GM23338 (cell line): ENCODE data around the gene RIPK4. TPM values are rescaled to one million over a fixed set of nuclear protein-coding genes. Genes with fewer than 3 reads are reported as not detected.

Experiments
- ATAC-seq: fragments of 200-7000 bp; cut with Tn5 transposase; 3 replicates; pipeline ENCODE4 v1.9.1; 2020
- DNase-seq: peaks from one replicate; pipeline ENCODE4 v3.0.0-alpha.2; 2015; ENCODE audit warnings: low spot score
- H2AFZ ChIP-seq: fragments of 200-600 bp; sonication (generic); 2 replicates; pipeline ENCODE4 v1.8.0; 2016; ENCODE audit warnings: antibody characterized with exemption, mild to moderate bottlenecking, moderate library complexity
- H3F3A ChIP-seq: fragments of 200-600 bp; sonication (generic); replicated peaks from 2 replicates; pipeline ENCODE4 v1.8.0; 2017; ENCODE audit warnings: antibody characterized with exemption, mixed run types, low read depth
- H3K27ac ChIP-seq: fragments of 200-600 bp; sonication (generic); 2 replicates; pipeline ENCODE4 v1.6.1; 2016; ENCODE audit warnings: low read depth
- H3K27me3 ChIP-seq: fragments of 200-600 bp; sonication (generic); 2 replicates; pipeline ENCODE4 v1.8.0; 2016; ENCODE audit warnings: mild to moderate bottlenecking, mixed run types, moderate library complexity; ENCODE audit not compliant: insufficient read depth
- H3K36me3 ChIP-seq: fragments of 200-600 bp; sonication (generic); 2 replicates; pipeline ENCODE4 v1.8.0; 2016; ENCODE audit warnings: mild to moderate bottlenecking; ENCODE audit not compliant: insufficient read depth
- H3K4me1 ChIP-seq: fragments of 200-600 bp; sonication (generic); 2 replicates; pipeline ENCODE4 v1.8.0; 2016; ENCODE audit warnings: mild to moderate bottlenecking, moderate library complexity; ENCODE audit not compliant: insufficient read depth
- H3K4me2 ChIP-seq: fragments of 200-600 bp; sonication (generic); 2 replicates; pipeline ENCODE4 v1.7.1; 2017; ENCODE audit warnings: mixed run types
- H3K4me3 ChIP-seq: fragments of 200-600 bp; sonication (generic); 2 replicates; pipeline ENCODE4 v1.6.1; 2016; ENCODE audit warnings: mixed run types
- H3K79me2 ChIP-seq: fragments of 200-600 bp; sonication (generic); replicated peaks from 2 replicates; pipeline ENCODE4 v1.8.0; 2017; ENCODE audit warnings: mild to moderate bottlenecking; ENCODE audit not compliant: insufficient read depth
- H3K9me2 ChIP-seq: fragments of 200-600 bp; sonication (generic); 2 replicates; pipeline ENCODE4 v1.8.0; 2017; ENCODE audit not compliant: insufficient read depth
- H4K20me1 ChIP-seq: fragments of 200-600 bp; sonication (generic); replicated peaks from 2 replicates; pipeline ENCODE4 v1.8.0; 2017; ENCODE audit warnings: mild to moderate bottlenecking; ENCODE audit not compliant: insufficient read depth
- H3K27ac Mint-ChIP-seq: 2 replicates; pipeline ENCODE4 v1.8.0; 2020; ENCODE audit warnings: inconsistent platforms, mild to moderate bottlenecking, moderate library complexity, mixed read lengths
- H3K27me3 Mint-ChIP-seq: 3 replicates; pipeline ENCODE4 v1.8.0; 2022; ENCODE audit warnings: low read depth, mild to moderate bottlenecking, moderate library complexity, mixed read lengths, inconsistent platforms; ENCODE audit not compliant: insufficient read depth, poor library complexity
- H3K36me3 Mint-ChIP-seq: 3 replicates; pipeline ENCODE4 v1.8.0; 2021; ENCODE audit warnings: low read depth, mild to moderate bottlenecking, inconsistent platforms, moderate library complexity, mixed read lengths
- H3K4me1 Mint-ChIP-seq: 3 replicates; pipeline ENCODE4 v1.8.0; 2020; ENCODE audit warnings: mild to moderate bottlenecking, inconsistent platforms, mixed read lengths
- H3K4me3 Mint-ChIP-seq: 3 replicates; pipeline ENCODE4 v1.8.0; 2021; ENCODE audit warnings: moderate library complexity, mild to moderate bottlenecking, inconsistent platforms, mixed read lengths
- H3K9me3 Mint-ChIP-seq: 3 replicates; pipeline ENCODE4 v1.8.0; 2020; ENCODE audit warnings: moderate library complexity, mild to moderate bottlenecking, inconsistent platforms, mixed read lengths
- CREB1 ChIP-seq: fragments of 250-450 bp; sonication (Bioruptor Pico); IDR thresholded peaks from 2 replicates; pipeline ENCODE4 v1.5.0; 2020; ENCODE audit warnings: low read depth, mild to moderate bottlenecking, moderate library complexity
- CTCF ChIP-seq, 2 experiments: fragments of 200-600 bp in 1 of 2; sonication (generic) in 1 of 2; conservative IDR thresholded peaks; 2 replicates each; pipeline versions ENCODE4 v1.5.1 to v1.6.1; 2016 to 2017; ENCODE audit warnings: antibody characterized with exemption in 2 of 2, low read depth in 2 of 2, mild to moderate bottlenecking in 2 of 2, moderate library complexity in 1 of 2
- ETS1 ChIP-seq: IDR thresholded peaks from 2 replicates; pipeline ENCODE4 v1.6.1; 2016; ENCODE audit warnings: antibody characterized with exemption
- EZH2 ChIP-seq: fragments of 200-600 bp; sonication (generic); IDR thresholded peaks from one replicate; pipeline ENCODE4 v1.8.0; 2017; ENCODE audit warnings: antibody characterized with exemption, mild to moderate bottlenecking, low read depth; ENCODE audit not compliant: unreplicated experiment
- EZH2phosphoT487 ChIP-seq: fragments of 200-600 bp; sonication (generic); IDR thresholded peaks from one replicate; pipeline ENCODE4 v1.8.1; 2018; ENCODE audit warnings: antibody characterized with exemption; ENCODE audit not compliant: unreplicated experiment
- JUNB ChIP-seq: IDR thresholded peaks from one replicate; pipeline ENCODE4 v1.6.1; 2016; ENCODE audit warnings: antibody characterized with exemption; ENCODE audit not compliant: unreplicated experiment
- NANOG ChIP-seq: IDR thresholded peaks from 2 replicates; pipeline ENCODE4 v1.6.1; 2016; ENCODE audit warnings: antibody characterized with exemption, borderline replicate concordance
- POLR2AphosphoS5 ChIP-seq: IDR thresholded peaks from 2 replicates; pipeline ENCODE4 v1.6.1; 2016; ENCODE audit warnings: antibody characterized with exemption, low read depth
- REST ChIP-seq: IDR thresholded peaks from one replicate; pipeline ENCODE4 v1.6.1; 2018; ENCODE audit warnings: antibody characterized with exemption; ENCODE audit not compliant: unreplicated experiment
- STAT1 ChIP-seq: IDR thresholded peaks from one replicate; pipeline ENCODE4 v1.6.1; 2016; ENCODE audit warnings: antibody characterized with exemption; ENCODE audit not compliant: unreplicated experiment
- ZNF114 ChIP-seq: fragments of 250-450 bp; sonication (Bioruptor Pico); IDR thresholded peaks from 2 replicates; pipeline ENCODE4 v1.5.0; 2020; ENCODE audit warnings: mild to moderate bottlenecking, moderate library complexity
- ZNF331 ChIP-seq: fragments of 250-450 bp; sonication (Bioruptor Pico); IDR thresholded peaks from 2 replicates; pipeline ENCODE4 v1.5.0; 2020; ENCODE audit warnings: low read depth, mild to moderate bottlenecking, moderate library complexity
- ZNF462 ChIP-seq: fragments of 250-450 bp; sonication (Bioruptor Pico); IDR thresholded peaks from 2 replicates; pipeline ENCODE4 v1.5.0; 2020; ENCODE audit warnings: mild to moderate bottlenecking, moderate library complexity
- polyA plus RNA-seq: library from polyadenylated mRNA; unstranded; fragments of >200 nt; fragmentation: Nextera tagmentation; extraction: Ambion mirVana; gene quantifications from 2 replicates; pipeline ENCODE4 v1.2.1, GENCODE V29; 2016
- total RNA-seq: library from RNA; depleted of rRNA; stranded (reverse); fragments of >200 nt; shearing (Covaris generic); gene quantifications from 2 replicates; pipeline ENCODE4 v1.2.3, GENCODE V29; 2014

The RIPK4 gene
- total and polyA plus RNA-seq, 2 experiments from 2014 or later, result 2.5 to 9.9 TPM

- H3K36me3 Mint-ChIP-seq, result peaks cover 28% of the 10 kb centered on the region
- H3K4me3 ChIP-seq, result no peak overlapping the region
- H3K9me2 ChIP-seq, result no peaks in the 10 kb centered on the region
- H3K36me3 ChIP-seq, result no peaks in the 10 kb centered on the region
- peaks cover 8% of the 10 kb centered on the region; the same call in 2 of the 3 replicates for H3K4me1 Mint-ChIP-seq
- H2AFZ ChIP-seq, result no peak overlapping the region
- peaks cover 6% of the 10 kb centered on the region; the same call in 1 of the 2 replicates for H3K4me1 ChIP-seq
- no peak overlapping the region for H3K27ac Mint-ChIP-seq
- no peaks in the 10 kb centered on the region for H3K9me3 Mint-ChIP-seq
- H3K4me2 ChIP-seq, result no peak overlapping the region
- H3K27ac ChIP-seq, result no peak overlapping the region
- ATAC-seq (no peak), DNase-seq (no peak)
- peaks cover 9% of the 10 kb centered on the region for H3K27me3 Mint-ChIP-seq
- no peaks in the 10 kb centered on the region for H3K27me3 ChIP-seq
- TF ChIP-seq JUNB (no peak), EZH2 (no peak), STAT1 (no peak), REST (no peak), EZH2phosphoT487 (no peak), ETS1 (no peak), ZNF114 (CRISPR knock-in tag) (no peak), POLR2AphosphoS5 (no peak), ZNF462 (CRISPR knock-in tag) (no peak), NANOG (no peak), CREB1 (CRISPR knock-in tag) (no peak), CTCF (conservative IDR thresholded peaks at IDR 0.05; ENCODE audit: low read depth in 2 of 2) (no peak), ZNF331 (CRISPR knock-in tag) (no peak)
- H3K4me3 Mint-ChIP-seq, result no peak overlapping the region
- no peaks in the 10 kb centered on the region for H4K20me1 ChIP-seq
- H3F3A ChIP-seq, result no peaks in the 10 kb centered on the region
- no peaks in the 10 kb centered on the region for H3K79me2 ChIP-seq
Measured at GRCh38 chr21:41800425-41801320, 33.8 kb upstream of the RIPK4 start.
